HepG2 (cell line): ENCODE data around the gene MLLT10. TPM values are rescaled to one million over a fixed set of nuclear protein-coding genes. Genes with fewer than 3 reads are reported as not detected.

Source experiments
- AGO1 ChIP-seq: fragments of 200-400 bp; formaldehyde crosslinking; IDR thresholded peaks from 2 replicates; pipeline ENCODE4 v1.6.1; 2017; ENCODE audit warnings: mild to moderate bottlenecking, low read depth, low read length, moderate library complexity; ENCODE audit not compliant: poor library complexity, severe bottlenecking
- AKAP8 ChIP-seq: sonication (generic); formaldehyde crosslinking; IDR thresholded peaks from 2 replicates; pipeline ENCODE4 v1.5.1; 2020; ENCODE audit warnings: mild to moderate bottlenecking, missing genetic modification reagents
- HNF1A ChIP-seq, 2 experiments: sonication (generic) in 1 of 2; formaldehyde crosslinking in 1 of 2; IDR thresholded peaks; 2 replicates each; pipeline versions ENCODE4 v1.4.0 to v1.6.1; 2016 to 2020; ENCODE audit warnings: borderline replicate concordance in 1 of 2, low read depth in 1 of 2, mild to moderate bottlenecking in 1 of 2, missing genetic modification reagents in 1 of 2
- NFE2L1 ChIP-seq: sonication (generic); formaldehyde crosslinking; IDR thresholded peaks from 2 replicates; pipeline ENCODE4 v1.4.0; 2020; ENCODE audit warnings: missing genetic modification reagents, mild to moderate bottlenecking, borderline replicate concordance
- NONO ChIP-seq, 2 experiments: fragments of 450-650 bp in 1 of 2; sonication (generic) in 1 of 2; formaldehyde crosslinking in 1 of 2; IDR thresholded peaks in 1 of 2; conservative IDR thresholded peaks in 1 of 2; 2 replicates each; pipeline versions ENCODE4 v1.6.1 to v1.8.0; 2017 to 2022; ENCODE audit warnings: mild to moderate bottlenecking in 1 of 2, missing genetic modification reagents in 1 of 2, moderate library complexity in 1 of 2
- NRL ChIP-seq: sonication (generic); formaldehyde crosslinking; IDR thresholded peaks from 2 replicates; pipeline ENCODE4 v1.5.0; 2020; ENCODE audit warnings: missing genetic modification reagents, mild to moderate bottlenecking, moderate library complexity, borderline replicate concordance
- PRMT3 ChIP-seq: sonication (generic); formaldehyde crosslinking; IDR thresholded peaks from 2 replicates; pipeline ENCODE4 v1.8.1; 2022; ENCODE audit warnings: low read depth, mild to moderate bottlenecking, moderate library complexity, missing genetic modification reagents, borderline replicate concordance
- RARA ChIP-seq: IDR thresholded peaks from 2 replicates; pipeline ENCODE4 v1.6.1; 2016; ENCODE audit warnings: missing genetic modification reagents, missing compliant biosample characterization
- RBAK ChIP-seq: sonication (generic); formaldehyde crosslinking; IDR thresholded peaks from 2 replicates; pipeline ENCODE4 v1.5.1; 2020; ENCODE audit warnings: mild to moderate bottlenecking, missing genetic modification reagents
- RFXAP ChIP-seq: sonication (generic); formaldehyde crosslinking; IDR thresholded peaks from 2 replicates; pipeline ENCODE4 v1.4.0; 2020; ENCODE audit warnings: missing genetic modification reagents, borderline replicate concordance
- SMYD3 ChIP-seq: sonication (generic); formaldehyde crosslinking; IDR thresholded peaks from 2 replicates; pipeline ENCODE4 v1.8.1; 2023; ENCODE audit warnings: mild to moderate bottlenecking, missing genetic modification reagents
- SPEN ChIP-seq: sonication (generic); formaldehyde crosslinking; IDR thresholded peaks from 2 replicates; pipeline ENCODE4 v1.5.1; 2020; ENCODE audit warnings: low read depth, mild to moderate bottlenecking, missing genetic modification reagents
- ZBTB7B ChIP-seq: sonication (generic); formaldehyde crosslinking; IDR thresholded peaks from 2 replicates; pipeline ENCODE4 v1.4.0; 2020; ENCODE audit warnings: missing genetic modification reagents
- ZNF564 ChIP-seq: sonication (generic); formaldehyde crosslinking; IDR thresholded peaks from 2 replicates; pipeline ENCODE4 v1.8.1; 2023; ENCODE audit warnings: mild to moderate bottlenecking, missing genetic modification reagents
- ZNF572 ChIP-seq: sonication (generic); formaldehyde crosslinking; IDR thresholded peaks from 2 replicates; pipeline ENCODE4 v1.5.1; 2020; ENCODE audit warnings: mild to moderate bottlenecking, missing genetic modification reagents
- ZUFSP ChIP-seq: sonication (generic); formaldehyde crosslinking; IDR thresholded peaks from 2 replicates; pipeline ENCODE4 v1.9.0; 2021; ENCODE audit warnings: missing genetic modification reagents, mild to moderate bottlenecking, borderline replicate concordance
- polyA plus RNA-seq, 8 experiments: library from polyadenylated mRNA; depleted of rRNA in 3 of 8; stranded (reverse) in 7 of 8; unstranded in 1 of 8; fragments of >200 nt; fragmentation: Illumina TruSeq in 4 of 8; extraction: Trizol in 4 of 8; gene quantifications; 2 replicates each; pipeline versions ENCODE4 v1.2.1 to v1.2.3, GENCODE V29; 2011 to 2016; ENCODE audit warnings: low read depth in 4 of 8, missing spikeins in 1 of 8, mixed read lengths in 1 of 8; ENCODE audit not compliant: insufficient read depth in 1 of 8
- total RNA-seq, 5 experiments: library from RNA; depleted of rRNA; stranded (reverse); fragments of >200 nt; fragmentation: Illumina TruSeq; extraction: Trizol; gene quantifications; 2 replicates each; pipeline ENCODE4 v1.2.3, GENCODE V29; 2016; ENCODE audit warnings: low read depth in 1 of 5
- TF ChIP-seq, protein P1 (sequence below): sonication (generic); formaldehyde crosslinking; IDR thresholded peaks from 2 replicates; pipeline ENCODE4 v1.4.0; 2020; ENCODE audit warnings: missing genetic modification reagents, mild to moderate bottlenecking, borderline replicate concordance
- TF ChIP-seq, protein P2 (sequence below): sonication (generic); formaldehyde crosslinking; IDR thresholded peaks from 2 replicates; pipeline ENCODE4 v1.4.0; 2020; ENCODE audit warnings: mild to moderate bottlenecking, missing genetic modification reagents

The MLLT10 gene
- total and polyA plus RNA-seq, 2 of the 13 experiments (the other 11 are each of a cell fraction or from before 2014, with no cell fraction given) = 51.3 to 84.1 TPM

DNA sequence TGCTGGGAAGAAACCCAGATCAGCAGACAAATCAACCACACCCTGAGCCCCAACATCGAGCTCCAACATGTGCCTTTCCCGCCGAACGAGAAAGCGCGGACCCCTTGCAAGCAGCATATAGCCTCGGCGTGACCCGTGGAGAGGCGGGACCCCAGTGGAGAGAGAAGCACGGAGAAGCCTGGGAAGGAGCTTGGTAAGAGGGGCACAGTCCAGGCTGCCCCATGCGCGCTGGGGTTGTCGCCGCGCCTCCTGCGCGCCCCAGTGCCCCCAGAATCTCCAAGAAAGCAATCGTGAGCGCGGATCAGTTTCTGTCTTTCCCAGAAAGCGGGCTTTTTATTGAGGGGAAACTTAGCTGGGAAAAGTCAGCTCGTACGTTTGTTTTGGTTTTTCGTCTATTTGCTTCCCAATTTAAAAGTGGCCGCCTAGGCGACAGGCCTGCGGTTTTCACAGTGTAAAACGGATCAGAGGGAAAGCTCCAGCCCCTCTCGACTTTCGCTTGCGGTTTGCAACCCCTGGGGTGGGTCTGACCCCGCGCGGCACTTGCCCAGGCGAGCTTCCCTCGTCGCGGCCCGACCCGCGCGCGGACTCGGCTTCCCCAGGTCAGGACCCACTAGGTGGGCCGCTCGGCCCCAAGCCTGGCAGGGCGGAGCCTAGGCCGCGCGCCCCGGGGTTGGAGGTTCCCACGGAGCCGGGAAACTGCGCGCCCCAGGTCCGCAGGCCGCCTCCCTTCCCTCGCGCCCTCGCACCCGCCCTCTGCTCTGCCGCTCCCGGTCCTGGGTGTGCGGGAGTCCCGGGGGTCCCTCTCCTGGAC, 39.6 kb upstream of the MLLT10 start (continued):
- TF ChIP-seq, protein P1, sequence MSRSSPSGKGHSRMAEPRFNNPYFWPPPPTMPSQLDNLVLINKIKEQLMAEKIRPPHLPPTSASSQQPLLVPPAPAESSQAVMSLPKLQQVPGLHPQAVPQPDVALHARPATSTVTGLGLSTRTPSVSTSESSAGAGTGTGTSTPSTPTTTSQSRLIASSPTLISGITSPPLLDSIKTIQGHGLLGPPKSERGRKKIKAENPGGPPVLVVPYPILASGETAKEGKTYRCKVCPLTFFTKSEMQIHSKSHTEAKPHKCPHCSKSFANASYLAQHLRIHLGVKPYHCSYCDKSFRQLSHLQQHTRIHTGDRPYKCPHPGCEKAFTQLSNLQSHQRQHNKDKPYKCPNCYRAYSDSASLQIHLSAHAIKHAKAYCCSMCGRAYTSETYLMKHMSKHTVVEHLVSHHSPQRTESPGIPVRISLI = no peak
- TF ChIP-seq RARA (CRISPR knock-in tag) = no peak; the same call in 1 of the 2 replicates
- peak; percentile 67 for TF ChIP-seq SPEN (CRISPR knock-in tag)
- peak; percentile 82; the same call in 1 of the 2 replicates for TF ChIP-seq ZBTB7B (CRISPR knock-in tag)
- no peak for TF ChIP-seq ZUFSP (CRISPR knock-in tag)
- no peak for TF ChIP-seq RFXAP
- 0 out of 2 replicates have a peak, but pooled peaks have one; percentile 69 for TF ChIP-seq SMYD3
- no peak for TF ChIP-seq HNF1A (IDR thresholded peaks at IDR 0.05; ENCODE audit: low read depth)
- TF ChIP-seq HNF1A (CRISPR knock-in tag; IDR thresholded peaks at IDR 0.05; ENCODE audit: borderline replicate concordance) = no peak
- peak; percentile 95 for TF ChIP-seq AKAP8 (CRISPR knock-in tag)
- TF ChIP-seq ZNF564 (CRISPR knock-in tag) = no peak
- TF ChIP-seq NONO (IDR thresholded peaks at IDR 0.05) = no peak
- TF ChIP-seq NONO (CRISPR knock-in tag; conservative IDR thresholded peaks at IDR 0.05) = no peak; the same call in none of the 2 replicates
- no peak; the same call in 1 of the 2 replicates for TF ChIP-seq ZNF572 (CRISPR knock-in tag)
- TF ChIP-seq AGO1 = peak; percentile 84
- no peak for TF ChIP-seq RBAK (CRISPR knock-in tag)
- TF ChIP-seq NRL (CRISPR knock-in tag) = peak; percentile 19; the same call in 1 of the 2 replicates
- TF ChIP-seq PRMT3 (CRISPR knock-in tag) = no peak
- no peak for TF ChIP-seq NFE2L1 (CRISPR knock-in tag)
- TF ChIP-seq, protein P2, sequence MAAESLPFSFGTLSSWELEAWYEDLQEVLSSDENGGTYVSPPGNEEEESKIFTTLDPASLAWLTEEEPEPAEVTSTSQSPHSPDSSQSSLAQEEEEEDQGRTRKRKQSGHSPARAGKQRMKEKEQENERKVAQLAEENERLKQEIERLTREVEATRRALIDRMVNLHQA (CRISPR knock-in tag) = no peak
